ENCODE measurements around the gene PHC2.

The PHC2 gene

GRCh38 chr1:33343539-33343938 lies 87.4 kb downstream of the PHC2 start:
- Histone ChIP-seq H3K4me1 (ENCODE audit: control insufficient read depth, insufficient read depth, low read length) (peaks cover 89% of the 10 kb centered on the region), H3K4me3 (ENCODE audit: low read length) (no peak overlapping the region), H3K27me3 (ENCODE audit: control insufficient read depth, insufficient read depth, low read length) (no peaks in the 10 kb centered on the region), H3K9ac (ENCODE audit: low read depth, low read length) (peak overlapping the region; percentile 9), H3K9me3 (replicated peaks; ENCODE audit: low read length) (no peaks in the 10 kb centered on the region), H3K4me2 (ENCODE audit: low read length) (peak overlapping the region; percentile 94), H3K36me3 (ENCODE audit: insufficient read depth, low read length) (peaks cover 57% of the 10 kb centered on the region)

DNA sequence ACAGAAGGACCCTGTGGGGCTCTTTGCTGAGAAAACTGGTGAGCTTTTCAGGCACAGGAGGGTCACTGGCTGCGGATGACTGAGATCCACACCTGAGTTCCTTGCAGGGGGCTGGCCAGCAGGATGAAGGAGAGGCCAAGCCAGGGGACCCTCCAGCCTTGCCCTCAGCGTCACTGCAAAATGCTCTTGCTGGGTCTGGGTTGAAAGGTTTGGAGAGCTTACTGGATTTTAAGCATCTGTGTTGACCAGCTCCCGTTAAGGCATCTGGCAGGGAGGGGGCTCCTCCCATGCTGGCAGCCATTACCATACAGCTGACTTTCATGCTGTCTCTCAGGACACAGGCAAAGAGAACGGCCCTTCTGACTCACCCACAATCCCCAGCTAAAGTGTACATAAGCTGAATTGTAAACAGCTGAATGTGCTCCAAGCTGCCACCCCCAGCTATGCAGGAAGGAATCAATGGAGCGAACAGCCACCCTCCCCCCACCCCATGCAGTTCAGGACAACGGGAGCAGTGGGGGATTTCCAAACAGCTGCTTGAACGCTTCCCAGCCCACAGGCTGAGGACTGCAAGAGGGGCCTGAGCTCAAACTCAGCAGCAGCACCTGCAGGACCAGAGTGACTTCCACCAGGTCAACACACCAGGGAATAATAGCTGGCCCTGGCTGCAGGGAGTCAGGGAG lies 88.7 kb downstream of the PHC2 start:
- peaks cover 56% of the 10 kb centered on the region for H3K36me3 ChIP-seq (ENCODE audit: insufficient read depth, low read length)
- peaks cover 96% of the 10 kb centered on the region for H3K4me1 ChIP-seq (ENCODE audit: control insufficient read depth, insufficient read depth, low read length)
- peak overlapping the region; percentile 76 for H3K4me2 ChIP-seq (ENCODE audit: low read length)
- H3K9ac ChIP-seq (ENCODE audit: low read depth, low read length), result peak overlapping the region; percentile 61
- peak overlapping the region; percentile 51 for H3K4me3 ChIP-seq (ENCODE audit: low read length)
- H3K9me3 ChIP-seq (replicated peaks; ENCODE audit: low read length), result no peaks in the 10 kb centered on the region
- H3K27me3 ChIP-seq (ENCODE audit: control insufficient read depth, insufficient read depth, low read length), result no peaks in the 10 kb centered on the region

GRCh38 chr1:33341190-33341589 lies 89.7 kb downstream of the PHC2 start:
- Histone ChIP-seq H3K36me3 (ENCODE audit: insufficient read depth, low read length) (peaks cover 63% of the 10 kb centered on the region), H3K4me2 (ENCODE audit: low read length) (peak overlapping the region; percentile 76), H3K4me1 (ENCODE audit: control insufficient read depth, insufficient read depth, low read length) (peaks cover 98% of the 10 kb centered on the region), H3K9ac (ENCODE audit: low read depth, low read length) (peak overlapping the region; percentile 61), H3K27me3 (ENCODE audit: control insufficient read depth, insufficient read depth, low read length) (no peaks in the 10 kb centered on the region), H3K4me3 (ENCODE audit: low read length) (no peak overlapping the region), H3K9me3 (replicated peaks; ENCODE audit: low read length) (no peaks in the 10 kb centered on the region)

DNA sequence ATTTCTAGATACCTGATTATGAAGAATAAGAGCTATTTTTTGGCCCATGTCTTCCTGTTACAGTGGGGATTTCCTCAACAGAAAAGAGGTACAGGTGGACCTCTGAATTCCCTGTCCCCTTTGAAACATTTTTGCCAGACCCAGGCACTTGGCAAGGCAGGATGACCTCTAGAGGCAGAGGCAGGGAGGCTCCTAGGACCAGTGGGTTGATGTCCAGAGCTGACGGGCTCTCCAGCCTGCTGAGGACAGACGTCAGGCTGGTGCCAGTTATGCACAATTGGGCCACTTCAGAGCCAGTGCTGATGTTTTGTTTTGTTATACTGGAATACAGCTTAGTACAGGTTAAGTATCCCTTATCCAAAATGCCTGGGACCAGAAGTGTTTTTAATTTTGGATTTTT lies 91.5 kb downstream of the PHC2 start:
- Histone ChIP-seq H3K9ac (ENCODE audit: low read depth, low read length) (peak overlapping the region; percentile 79), H3K4me3 (ENCODE audit: low read length) (peak overlapping the region; percentile 23)

DNA sequence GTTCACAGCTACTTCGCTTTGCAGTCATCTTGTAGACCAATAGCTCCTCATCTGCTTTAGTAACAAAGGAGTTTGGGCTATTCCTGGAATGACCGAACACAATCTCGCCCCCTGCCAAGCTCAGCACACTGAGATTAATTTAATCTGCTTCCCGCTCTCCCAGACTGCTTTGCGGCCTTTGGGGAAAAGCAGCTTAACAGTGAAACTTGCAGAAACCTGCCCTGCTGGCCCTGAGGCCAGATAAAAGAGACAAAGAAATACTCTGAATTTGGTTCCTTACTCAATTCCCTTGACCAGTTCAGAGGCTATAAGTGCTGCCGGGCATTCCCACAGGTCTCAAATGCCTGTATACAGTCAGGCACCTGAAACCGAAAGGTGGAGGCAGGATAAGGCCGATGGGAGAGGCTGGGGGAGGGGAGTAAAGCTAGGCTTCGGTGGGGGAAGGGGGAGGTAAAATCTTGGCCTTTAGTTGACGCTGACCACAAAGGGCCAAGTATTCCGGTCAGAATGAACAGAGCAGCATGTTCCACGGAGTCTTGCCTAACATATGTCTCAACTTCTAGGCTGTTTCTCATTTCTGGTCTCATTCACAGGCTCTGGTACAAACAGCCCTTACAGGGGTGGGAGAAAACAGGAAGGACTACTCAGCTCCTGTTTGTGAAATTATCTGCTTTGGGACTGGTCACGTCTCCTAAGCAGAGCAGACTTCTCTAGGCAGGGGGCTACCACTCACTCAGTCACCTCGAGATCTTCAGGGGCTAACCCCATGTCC lies 92.3 kb downstream of the PHC2 start:
- Histone ChIP-seq H3K4me2 (ENCODE audit: low read length) (peak overlapping the region; percentile 67), H3K36me3 (ENCODE audit: insufficient read depth, low read length) (peaks cover 68% of the 10 kb centered on the region), H3K27me3 (ENCODE audit: control insufficient read depth, insufficient read depth, low read length) (no peaks in the 10 kb centered on the region), H3K9me3 (replicated peaks; ENCODE audit: low read length) (no peaks in the 10 kb centered on the region), H3K9ac (ENCODE audit: low read depth, low read length) (peak overlapping the region; percentile 79), H3K4me3 (ENCODE audit: low read length) (peak overlapping the region; percentile 49), H3K4me1 (ENCODE audit: control insufficient read depth, insufficient read depth, low read length) (peaks cover 95% of the 10 kb centered on the region)

More for the DNA sequence above, 91.5 kb downstream of the PHC2 start:
- Histone ChIP-seq H3K4me2 (ENCODE audit: low read length) (peak overlapping the region; percentile 67), H3K4me1 (ENCODE audit: control insufficient read depth, insufficient read depth, low read length) (peaks cover 95% of the 10 kb centered on the region), H3K9me3 (replicated peaks; ENCODE audit: low read length) (no peaks in the 10 kb centered on the region), H3K36me3 (ENCODE audit: insufficient read depth, low read length) (peaks cover 68% of the 10 kb centered on the region), H3K27me3 (ENCODE audit: control insufficient read depth, insufficient read depth, low read length) (no peaks in the 10 kb centered on the region)

DNA sequence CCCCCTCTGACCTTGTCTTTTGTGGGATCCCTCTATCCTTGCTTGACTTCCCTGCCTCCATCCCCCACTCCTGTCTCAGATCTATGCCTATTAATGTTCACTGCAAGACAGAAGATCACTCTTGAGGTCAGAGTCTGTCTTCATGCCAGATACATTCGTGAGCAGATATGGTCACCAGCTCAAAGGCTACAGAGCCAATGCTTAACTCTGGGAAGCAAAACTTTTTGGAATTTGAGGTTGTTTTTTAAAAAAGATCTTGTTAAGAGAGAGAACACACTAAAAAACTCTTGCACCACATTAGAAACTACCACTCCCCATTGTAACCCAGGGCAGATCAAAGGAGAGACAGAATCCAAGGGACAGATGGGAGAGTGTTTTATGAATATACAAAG lies 92.9 kb downstream of the PHC2 start:
- Histone ChIP-seq H3K9ac (ENCODE audit: low read depth, low read length) (peak overlapping the region; percentile 79), H3K27me3 (ENCODE audit: control insufficient read depth, insufficient read depth, low read length) (no peaks in the 10 kb centered on the region), H3K4me1 (ENCODE audit: control insufficient read depth, insufficient read depth, low read length) (peaks cover 97% of the 10 kb centered on the region), H3K4me2 (ENCODE audit: low read length) (peak overlapping the region; percentile 67), H3K36me3 (ENCODE audit: insufficient read depth, low read length) (peaks cover 71% of the 10 kb centered on the region), H3K9me3 (replicated peaks; ENCODE audit: low read length) (no peaks in the 10 kb centered on the region), H3K4me3 (ENCODE audit: low read length) (peak overlapping the region; percentile 49)

DNA sequence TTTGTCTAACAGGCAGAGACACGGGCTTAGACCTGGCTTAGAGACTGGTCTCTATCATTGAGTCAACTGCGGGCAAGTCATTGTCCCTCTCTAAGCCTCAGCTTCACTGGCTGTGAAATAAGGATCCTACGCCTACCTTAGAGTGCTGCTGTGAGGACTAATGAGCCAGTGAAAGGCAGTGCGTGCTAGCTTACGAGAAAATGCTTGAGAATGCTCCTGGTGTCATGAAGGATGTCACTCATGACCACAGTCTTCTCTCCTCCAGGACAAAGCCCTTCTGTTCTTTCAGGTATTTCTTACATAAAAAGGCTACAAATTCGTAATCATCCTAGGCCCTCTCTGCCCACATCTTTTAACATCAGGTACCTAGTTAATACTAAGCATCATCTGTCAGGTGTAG lies 93.5 kb downstream of the PHC2 start:
- Histone ChIP-seq H3K27me3 (ENCODE audit: control insufficient read depth, insufficient read depth, low read length) (no peaks in the 10 kb centered on the region), H3K36me3 (ENCODE audit: insufficient read depth, low read length) (peaks cover 71% of the 10 kb centered on the region), H3K4me3 (ENCODE audit: low read length) (no peak overlapping the region)

GRCh38 chr1:33336580-33336979 lies 94.3 kb downstream of the PHC2 start:
- Histone ChIP-seq H3K36me3 (ENCODE audit: insufficient read depth, low read length) (peaks cover 74% of the 10 kb centered on the region), H3K4me1 (ENCODE audit: control insufficient read depth, insufficient read depth, low read length) (peaks cover 97% of the 10 kb centered on the region), H3K9ac (ENCODE audit: low read depth, low read length) (peak overlapping the region; percentile 20), H3K9me3 (replicated peaks; ENCODE audit: low read length) (no peaks in the 10 kb centered on the region), H3K27me3 (ENCODE audit: control insufficient read depth, insufficient read depth, low read length) (no peaks in the 10 kb centered on the region), H3K4me2 (ENCODE audit: low read length) (no peak overlapping the region), H3K4me3 (ENCODE audit: low read length) (no peak overlapping the region)

More for the DNA sequence above, 93.5 kb downstream of the PHC2 start:
- H3K9ac ChIP-seq (ENCODE audit: low read depth, low read length), result peak overlapping the region; percentile 79
- no peaks in the 10 kb centered on the region for H3K9me3 ChIP-seq (replicated peaks; ENCODE audit: low read length)
- peaks cover 97% of the 10 kb centered on the region for H3K4me1 ChIP-seq (ENCODE audit: control insufficient read depth, insufficient read depth, low read length)
- H3K4me2 ChIP-seq (ENCODE audit: low read length), result peak overlapping the region; percentile 67

DNA sequence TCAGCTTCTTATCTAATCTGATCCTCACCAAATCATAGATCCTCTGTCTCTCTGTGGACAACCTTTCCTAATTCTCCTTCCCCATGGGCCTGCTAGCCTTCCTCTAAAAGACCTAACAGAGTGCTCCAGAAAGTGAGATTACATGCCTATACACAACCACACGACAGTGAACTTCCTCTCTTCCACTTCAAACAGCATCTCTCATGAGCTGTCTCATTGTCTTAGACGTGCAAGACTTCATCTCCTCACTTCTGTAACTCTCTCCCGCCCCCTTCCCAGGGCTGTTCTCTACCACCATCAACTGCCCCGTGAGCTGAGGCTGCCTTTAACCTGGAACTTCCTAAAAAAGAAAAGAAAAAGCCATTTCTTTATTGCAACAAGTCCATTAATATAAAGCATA lies 95.9 kb downstream of the PHC2 start:
- no peak overlapping the region for H3K4me3 ChIP-seq (ENCODE audit: low read length)
- no peak overlapping the region for H3K9ac ChIP-seq (ENCODE audit: low read depth, low read length)
- H3K27me3 ChIP-seq (ENCODE audit: control insufficient read depth, insufficient read depth, low read length), result no peaks in the 10 kb centered on the region
- no peaks in the 10 kb centered on the region for H3K9me3 ChIP-seq (replicated peaks; ENCODE audit: low read length)
- no peak overlapping the region for H3K4me2 ChIP-seq (ENCODE audit: low read length)
- peaks cover 85% of the 10 kb centered on the region for H3K4me1 ChIP-seq (ENCODE audit: control insufficient read depth, insufficient read depth, low read length)
- H3K36me3 ChIP-seq (ENCODE audit: insufficient read depth, low read length), result peaks cover 75% of the 10 kb centered on the region

- no peak overlapping the region for H3K4me3 ChIP-seq (ENCODE audit: low read length)
- peaks cover 83% of the 10 kb centered on the region for H3K4me1 ChIP-seq (ENCODE audit: control insufficient read depth, insufficient read depth, low read length)
- H3K36me3 ChIP-seq (ENCODE audit: insufficient read depth, low read length), result peaks cover 81% of the 10 kb centered on the region
- H3K9ac ChIP-seq (ENCODE audit: low read depth, low read length), result no peak overlapping the region
- peak overlapping the region; percentile 22 for H3K4me2 ChIP-seq (ENCODE audit: low read length)
- H3K9me3 ChIP-seq (replicated peaks; ENCODE audit: low read length), result no peaks in the 10 kb centered on the region
- H3K27me3 ChIP-seq (ENCODE audit: control insufficient read depth, insufficient read depth, low read length), result no peaks in the 10 kb centered on the region
Measured at GRCh38 chr1:33334081-33334552, 96.8 kb downstream of the PHC2 start.

- Histone ChIP-seq H3K4me2 (ENCODE audit: low read length) (no peak overlapping the region), H3K9me3 (replicated peaks; ENCODE audit: low read length) (no peaks in the 10 kb centered on the region), H3K36me3 (ENCODE audit: insufficient read depth, low read length) (peaks cover 89% of the 10 kb centered on the region), H3K4me1 (ENCODE audit: control insufficient read depth, insufficient read depth, low read length) (peaks cover 82% of the 10 kb centered on the region), H3K4me3 (ENCODE audit: low read length) (no peak overlapping the region), H3K27me3 (ENCODE audit: control insufficient read depth, insufficient read depth, low read length) (no peaks in the 10 kb centered on the region), H3K9ac (ENCODE audit: low read depth, low read length) (no peak overlapping the region)
Measured at GRCh38 chr1:33332881-33333280, 98.0 kb downstream of the PHC2 start.
